ENCODE results near the gene ITGAD.

DNA sequence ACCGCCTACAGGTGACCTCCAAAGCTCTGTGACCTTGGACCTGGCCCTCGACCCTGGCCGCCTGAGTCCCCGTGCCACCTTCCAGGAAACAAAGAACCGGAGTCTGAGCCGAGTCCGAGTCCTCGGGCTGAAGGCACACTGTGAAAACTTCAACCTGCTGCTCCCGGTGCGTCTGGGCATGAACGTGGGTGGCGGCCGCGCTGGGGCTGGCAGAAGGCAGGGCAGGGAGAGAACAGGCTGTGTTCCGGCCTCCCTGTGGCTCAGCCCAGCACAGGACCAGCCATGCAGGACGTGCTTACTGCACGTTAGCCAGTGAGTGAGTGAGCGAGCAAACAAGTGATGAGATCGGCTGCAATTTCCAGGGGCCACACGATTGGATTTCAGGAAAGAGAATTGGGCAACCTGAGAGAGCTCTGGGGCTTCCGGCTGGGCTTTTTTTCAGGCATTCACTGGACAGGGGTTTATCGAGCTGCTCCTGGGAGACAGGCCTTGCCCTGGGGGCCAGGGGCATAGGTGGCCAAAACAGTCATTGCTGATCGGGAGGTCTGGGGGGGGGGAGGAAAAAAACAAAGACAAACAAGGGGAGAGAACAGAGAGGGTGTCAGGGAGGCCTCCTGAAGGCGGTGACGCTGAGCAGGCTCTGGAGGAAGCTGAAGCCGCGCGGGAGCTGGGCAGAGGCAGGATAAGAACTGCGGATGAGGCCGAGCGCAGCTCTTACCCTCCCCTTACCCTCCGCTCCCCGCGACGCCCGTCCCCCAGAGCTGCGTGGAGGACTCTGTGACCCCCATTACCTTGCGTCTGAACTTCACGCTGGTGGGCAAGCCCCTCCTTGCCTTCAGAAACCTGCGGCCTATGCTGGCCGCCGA, 21.3 kb upstream of the ITGAD start:
- TF ChIP-seq POLR2AphosphoS5 (IDR thresholded peaks at IDR 0.05; ENCODE audit: low read depth, low read length) (no peak), POLR2A (IDR thresholded peaks at IDR 0.05; ENCODE audit: low read depth, low read length) (no peak)

Measured in GM12892 (cell line).